ENCODE results near the gene NPVF. TPM values are rescaled to one million over a fixed set of nuclear protein-coding genes. Genes with fewer than 3 reads are reported as not detected.

Gene NPVF
- polyA plus RNA-seq, 2 donors: not detected

DNA sequence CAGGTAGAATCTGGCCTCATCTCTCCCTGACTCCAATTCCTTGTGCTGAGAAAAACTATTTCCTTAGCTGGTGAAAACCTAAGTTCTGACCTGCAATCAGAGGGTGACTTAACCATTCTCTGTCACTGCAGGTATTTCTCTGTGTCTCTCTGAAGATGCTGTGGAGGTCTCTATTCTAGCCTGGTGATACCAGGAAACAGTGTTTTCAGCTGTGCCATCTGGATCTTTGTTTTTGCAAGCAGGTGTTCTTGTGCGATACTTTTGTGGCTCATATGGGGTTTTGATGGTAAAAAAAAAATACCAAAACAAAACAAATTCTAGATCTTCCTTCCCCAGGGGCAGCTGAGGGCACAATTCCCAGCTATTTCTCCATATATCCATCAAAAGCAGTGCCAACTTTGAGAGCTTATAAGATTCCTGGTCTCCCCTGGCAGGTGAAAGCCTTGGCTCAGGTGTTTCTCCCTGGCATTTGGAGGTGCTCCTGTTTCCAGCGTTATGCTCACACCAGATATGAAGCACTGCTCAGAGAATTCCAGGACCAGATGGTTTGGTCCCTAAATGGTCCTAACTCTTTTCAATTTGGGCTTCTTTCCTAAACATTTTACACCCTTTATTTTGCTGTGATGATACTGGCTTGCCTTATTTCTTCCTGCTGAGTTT is 9.9 kb upstream of the NPVF start:
- Histone ChIP-seq H3K4me3 (ENCODE audit: low read depth in 1 of 2, low read length in 2 of 2) (no peak overlapping the region), H3K36me3 (ENCODE audit: control insufficient read depth in 2 of 2, insufficient read depth in 2 of 2, low read length in 1 of 2) (no peaks in the 10 kb centered on the region), H3K4me1 (ENCODE audit: control insufficient read depth in 2 of 2, insufficient read depth in 2 of 2, low read length in 1 of 2) (no peaks in the 10 kb centered on the region), H3K27me3 (ENCODE audit: control insufficient read depth in 1 of 2, insufficient read depth in 2 of 2, low read length in 2 of 2) (no peaks in the 10 kb centered on the region), H3K27ac (ENCODE audit: low read depth in 2 of 2, low read length in 1 of 2) (no peak overlapping the region), H3K9me3 (ENCODE audit: control insufficient read depth in 2 of 2, insufficient read depth in 1 of 2, low read depth in 1 of 2, low read length in 1 of 2) (no peaks in the 10 kb centered on the region)
- WGBS, 2 donors: 60 to 65% methylated on average over 2 of the region's 2 CpGs

DNA sequence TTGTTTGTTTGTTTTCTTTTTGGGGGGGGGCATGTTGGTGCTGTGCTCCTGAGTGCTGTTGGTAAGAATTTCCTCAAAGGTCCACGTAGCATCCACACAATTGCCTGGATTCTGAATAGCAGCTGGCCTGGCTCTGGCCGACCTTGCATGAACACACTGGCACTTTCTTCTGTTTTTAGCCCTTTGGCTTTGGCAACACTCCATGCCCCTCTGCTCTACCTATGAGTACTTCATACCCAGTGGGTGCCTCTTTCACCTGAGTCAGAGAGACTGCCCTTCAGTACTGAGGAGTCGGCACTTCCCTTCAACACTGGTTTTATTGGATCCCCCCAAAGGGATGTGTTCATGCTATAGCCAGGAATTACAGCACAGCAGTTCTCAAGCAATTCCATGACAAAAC is 7.2 kb upstream of the NPVF start:
- Histone ChIP-seq H3K9me3 (ENCODE audit: control insufficient read depth in 2 of 2, insufficient read depth in 1 of 2, low read depth in 1 of 2, low read length in 1 of 2) (no peaks in the 10 kb centered on the region), H3K4me3 (ENCODE audit: low read depth in 1 of 2, low read length in 2 of 2) (no peak overlapping the region), H3K4me1 (ENCODE audit: control insufficient read depth in 2 of 2, insufficient read depth in 2 of 2, low read length in 1 of 2) (no peaks in the 10 kb centered on the region), H3K27ac (ENCODE audit: low read depth in 2 of 2, low read length in 1 of 2) (no peak overlapping the region), H3K36me3 (ENCODE audit: control insufficient read depth in 2 of 2, insufficient read depth in 2 of 2, low read length in 1 of 2) (no peaks in the 10 kb centered on the region), H3K27me3 (ENCODE audit: control insufficient read depth in 1 of 2, insufficient read depth in 2 of 2, low read length in 2 of 2) (no peaks in the 10 kb centered on the region)
- 90 to 92% methylated on average over 3 of the region's 3 CpGs for WGBS, 2 donors

DNA sequence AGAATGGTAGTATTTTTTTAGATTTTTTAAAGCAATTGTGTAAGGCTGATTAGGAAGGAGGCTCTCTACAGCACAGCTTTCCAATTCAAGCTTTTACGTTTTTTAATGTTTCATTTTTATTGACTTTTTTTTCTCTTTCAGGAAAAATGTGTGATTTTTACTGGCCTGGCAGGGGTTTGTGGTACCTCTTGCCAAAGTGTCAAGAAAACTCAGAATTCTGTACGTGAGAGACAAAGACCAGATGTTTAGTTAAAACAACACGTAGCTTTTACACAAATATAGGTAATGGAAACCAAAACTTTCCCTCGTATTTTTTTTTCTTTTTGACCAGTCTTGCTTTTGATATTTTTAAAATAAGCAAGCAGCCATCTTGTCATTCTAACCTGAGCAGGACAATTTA is 6.0 kb upstream of the NPVF start:
- no peak overlapping the region for H3K4me3 ChIP-seq (ENCODE audit: low read depth in 1 of 2, low read length in 2 of 2)
- WGBS, 2 donors: 58 to 59% methylated on average over 4 of the region's 4 CpGs
- no peaks in the 10 kb centered on the region for H3K27me3 ChIP-seq (ENCODE audit: control insufficient read depth in 1 of 2, insufficient read depth in 2 of 2, low read length in 2 of 2)

DNA sequence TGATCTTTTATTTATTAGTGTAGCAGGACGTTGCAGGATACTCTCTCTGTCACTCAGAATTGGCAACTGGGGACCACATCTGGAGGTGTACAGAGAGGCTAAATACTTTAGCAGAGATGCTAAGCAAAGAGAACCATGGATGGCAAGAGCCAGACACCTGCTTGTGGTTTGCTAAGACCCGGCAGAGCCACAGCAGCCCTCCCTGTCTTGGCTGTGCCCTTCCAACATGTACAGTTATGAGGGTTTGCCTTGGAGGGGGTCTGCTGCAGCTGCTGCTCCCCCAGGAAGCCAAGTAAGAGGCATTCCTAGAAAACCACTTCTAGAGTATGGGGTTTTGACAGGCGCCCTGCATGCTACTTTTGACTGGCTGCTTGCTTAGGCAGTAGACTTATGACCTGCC is 5.1 kb downstream of the NPVF start:
- H3K27ac ChIP-seq (ENCODE audit: low read depth in 2 of 2, low read length in 1 of 2): no peak overlapping the region
- no peaks in the 10 kb centered on the region for H3K4me1 ChIP-seq (ENCODE audit: control insufficient read depth in 2 of 2, insufficient read depth in 2 of 2, low read length in 1 of 2)
- H3K27me3 ChIP-seq (ENCODE audit: control insufficient read depth in 1 of 2, insufficient read depth in 2 of 2, low read length in 2 of 2): peaks cover 0 to 2% of the 10 kb centered on the region in 2 donors
- 66 to 68% methylated on average over 3 of the region's 3 CpGs for WGBS, 2 donors
- no peaks in the 10 kb centered on the region for H3K9me3 ChIP-seq (ENCODE audit: control insufficient read depth in 2 of 2, insufficient read depth in 1 of 2, low read depth in 1 of 2, low read length in 1 of 2)
- H3K36me3 ChIP-seq (ENCODE audit: control insufficient read depth in 2 of 2, insufficient read depth in 2 of 2, low read length in 1 of 2): no peaks in the 10 kb centered on the region
- H3K4me3 ChIP-seq (ENCODE audit: low read depth in 1 of 2, low read length in 2 of 2): no peak overlapping the region

More for the DNA sequence above, 6.0 kb upstream of the NPVF start:
- H3K4me1 ChIP-seq (ENCODE audit: control insufficient read depth in 2 of 2, insufficient read depth in 2 of 2, low read length in 1 of 2): no peaks in the 10 kb centered on the region
- no peaks in the 10 kb centered on the region for H3K9me3 ChIP-seq (ENCODE audit: control insufficient read depth in 2 of 2, insufficient read depth in 1 of 2, low read depth in 1 of 2, low read length in 1 of 2)
- no peaks in the 10 kb centered on the region for H3K36me3 ChIP-seq (ENCODE audit: control insufficient read depth in 2 of 2, insufficient read depth in 2 of 2, low read length in 1 of 2)
- no peak overlapping the region for H3K27ac ChIP-seq (ENCODE audit: low read depth in 2 of 2, low read length in 1 of 2)

DNA sequence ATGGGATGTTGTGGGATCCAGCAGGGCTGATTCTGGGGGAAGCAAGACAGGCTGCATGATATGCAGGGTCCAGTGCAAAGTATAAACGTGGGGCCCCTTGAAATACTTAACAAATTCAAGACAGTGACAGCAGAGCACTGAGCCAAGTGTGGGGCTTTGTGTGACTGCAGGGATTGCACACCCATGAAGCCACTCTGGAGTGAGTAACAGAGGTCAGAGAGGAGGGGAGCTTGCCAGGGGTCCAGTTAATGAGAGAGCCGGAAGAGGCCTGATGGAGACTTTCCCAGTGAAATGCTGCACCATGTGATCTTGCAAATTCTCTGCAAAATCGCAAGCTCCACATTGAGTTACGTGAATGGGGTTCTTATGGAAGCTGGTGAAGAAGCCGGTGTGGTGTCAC is 5.6 kb downstream of the NPVF start:
- WGBS, 2 donors: 85 to 88% methylated on average over 5 of the region's 5 CpGs
- Histone ChIP-seq H3K9me3 (ENCODE audit: control insufficient read depth in 2 of 2, insufficient read depth in 1 of 2, low read depth in 1 of 2, low read length in 1 of 2) (no peaks in the 10 kb centered on the region), H3K4me1 (ENCODE audit: control insufficient read depth in 2 of 2, insufficient read depth in 2 of 2, low read length in 1 of 2) (no peaks in the 10 kb centered on the region), H3K27ac (ENCODE audit: low read depth in 2 of 2, low read length in 1 of 2) (no peak overlapping the region), H3K27me3 (ENCODE audit: control insufficient read depth in 1 of 2, insufficient read depth in 2 of 2, low read length in 2 of 2) (peaks cover 0 to 2% of the 10 kb centered on the region in 2 donors), H3K36me3 (ENCODE audit: control insufficient read depth in 2 of 2, insufficient read depth in 2 of 2, low read length in 1 of 2) (no peaks in the 10 kb centered on the region), H3K4me3 (ENCODE audit: low read depth in 1 of 2, low read length in 2 of 2) (no peak overlapping the region)

DNA sequence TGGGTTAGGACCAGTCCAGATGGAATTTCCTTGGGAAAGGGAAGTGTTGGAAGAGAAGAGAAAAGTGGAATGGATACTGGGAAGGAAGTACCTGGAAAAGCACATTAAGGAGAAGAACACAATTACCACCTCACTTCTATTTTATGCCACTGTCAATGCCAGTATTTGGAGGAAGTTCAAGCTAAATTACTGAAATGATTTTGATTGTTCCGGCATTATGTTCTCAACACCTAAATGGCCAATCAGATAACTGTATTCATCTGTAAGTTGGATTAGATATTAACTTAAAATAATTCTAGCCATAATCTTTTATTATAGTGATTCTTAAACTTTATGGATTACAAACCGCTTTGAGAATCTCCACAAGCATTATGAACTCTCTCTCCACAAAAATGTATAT is 7.3 kb downstream of the NPVF start:
- H3K27ac ChIP-seq (ENCODE audit: low read depth in 2 of 2, low read length in 1 of 2): no peak overlapping the region
- no peaks in the 10 kb centered on the region for H3K27me3 ChIP-seq (ENCODE audit: control insufficient read depth in 1 of 2, insufficient read depth in 2 of 2, low read length in 2 of 2)
- H3K36me3 ChIP-seq (ENCODE audit: control insufficient read depth in 2 of 2, insufficient read depth in 2 of 2, low read length in 1 of 2): no peaks in the 10 kb centered on the region
- no peaks in the 10 kb centered on the region for H3K9me3 ChIP-seq (ENCODE audit: control insufficient read depth in 2 of 2, insufficient read depth in 1 of 2, low read depth in 1 of 2, low read length in 1 of 2)
- 84 to 95% methylated on average over 2 of the region's 2 CpGs for whole genome bisulfite sequencing, 2 donors
- no peaks in the 10 kb centered on the region for H3K4me1 ChIP-seq (ENCODE audit: control insufficient read depth in 2 of 2, insufficient read depth in 2 of 2, low read length in 1 of 2)
- H3K4me3 ChIP-seq (ENCODE audit: low read depth in 1 of 2, low read length in 2 of 2): no peak overlapping the region

DNA sequence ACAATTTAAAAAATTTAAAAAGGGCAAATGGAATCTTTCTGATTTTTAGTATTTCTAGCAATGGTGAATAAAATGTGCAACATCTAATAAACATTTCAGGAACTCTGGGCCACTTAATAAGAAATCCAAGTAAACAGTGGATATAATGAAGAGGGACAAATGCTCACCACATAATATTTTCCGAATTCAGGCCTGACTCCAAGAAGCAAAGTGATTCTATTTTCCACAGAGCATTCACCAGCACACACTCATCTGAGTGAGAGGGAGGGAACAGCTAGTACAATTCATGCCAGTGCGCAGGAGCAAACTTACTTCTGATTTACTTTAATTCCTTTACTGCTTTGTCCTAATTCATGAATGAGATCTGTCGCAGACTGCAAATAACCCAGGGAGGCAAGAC is 10.1 kb downstream of the NPVF start:
- WGBS, 2 donors: 85 to 87% methylated on average over 3 of the region's 3 CpGs
- Histone ChIP-seq H3K36me3 (ENCODE audit: control insufficient read depth in 2 of 2, insufficient read depth in 2 of 2, low read length in 1 of 2) (no peaks in the 10 kb centered on the region), H3K4me1 (ENCODE audit: control insufficient read depth in 2 of 2, insufficient read depth in 2 of 2, low read length in 1 of 2) (no peaks in the 10 kb centered on the region), H3K4me3 (ENCODE audit: low read depth in 1 of 2, low read length in 2 of 2) (no peak overlapping the region), H3K27me3 (ENCODE audit: control insufficient read depth in 1 of 2, insufficient read depth in 2 of 2, low read length in 2 of 2) (no peaks in the 10 kb centered on the region), H3K9me3 (ENCODE audit: control insufficient read depth in 2 of 2, insufficient read depth in 1 of 2, low read depth in 1 of 2, low read length in 1 of 2) (no peaks in the 10 kb centered on the region), H3K27ac (ENCODE audit: low read depth in 2 of 2, low read length in 1 of 2) (no peak overlapping the region)

DNA sequence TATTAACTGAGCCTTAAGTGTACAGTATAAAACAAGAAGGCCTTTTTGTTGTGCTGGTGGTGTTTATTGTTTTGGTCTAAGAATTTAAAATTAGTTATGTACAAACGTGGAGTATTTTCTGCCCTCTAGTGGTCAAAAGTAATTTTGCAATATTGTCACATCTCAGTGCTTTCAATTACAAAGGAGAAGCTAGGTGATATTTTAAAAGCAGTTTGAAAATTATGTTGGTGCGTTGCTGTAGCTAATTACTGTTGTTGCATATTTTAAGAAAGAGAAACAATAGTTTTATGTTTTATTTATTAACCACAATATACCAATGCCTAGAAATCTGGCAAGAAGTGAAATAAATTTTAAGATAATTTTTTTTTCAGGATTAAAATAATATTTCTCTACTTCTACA is 11.4 kb downstream of the NPVF start:
- no peaks in the 10 kb centered on the region for H3K27me3 ChIP-seq (ENCODE audit: control insufficient read depth in 1 of 2, insufficient read depth in 2 of 2, low read length in 2 of 2)
- no peak overlapping the region for H3K27ac ChIP-seq (ENCODE audit: low read depth in 2 of 2, low read length in 1 of 2)
- no peaks in the 10 kb centered on the region for H3K4me1 ChIP-seq (ENCODE audit: control insufficient read depth in 2 of 2, insufficient read depth in 2 of 2, low read length in 1 of 2)
- 4 to 7% methylated on average over 2 of the region's 2 CpGs for WGBS, 2 donors
- no peaks in the 10 kb centered on the region for H3K9me3 ChIP-seq (ENCODE audit: control insufficient read depth in 2 of 2, insufficient read depth in 1 of 2, low read depth in 1 of 2, low read length in 1 of 2)
- no peak overlapping the region for H3K4me3 ChIP-seq (ENCODE audit: low read depth in 1 of 2, low read length in 2 of 2)
- no peaks in the 10 kb centered on the region for H3K36me3 ChIP-seq (ENCODE audit: control insufficient read depth in 2 of 2, insufficient read depth in 2 of 2, low read length in 1 of 2)

DNA sequence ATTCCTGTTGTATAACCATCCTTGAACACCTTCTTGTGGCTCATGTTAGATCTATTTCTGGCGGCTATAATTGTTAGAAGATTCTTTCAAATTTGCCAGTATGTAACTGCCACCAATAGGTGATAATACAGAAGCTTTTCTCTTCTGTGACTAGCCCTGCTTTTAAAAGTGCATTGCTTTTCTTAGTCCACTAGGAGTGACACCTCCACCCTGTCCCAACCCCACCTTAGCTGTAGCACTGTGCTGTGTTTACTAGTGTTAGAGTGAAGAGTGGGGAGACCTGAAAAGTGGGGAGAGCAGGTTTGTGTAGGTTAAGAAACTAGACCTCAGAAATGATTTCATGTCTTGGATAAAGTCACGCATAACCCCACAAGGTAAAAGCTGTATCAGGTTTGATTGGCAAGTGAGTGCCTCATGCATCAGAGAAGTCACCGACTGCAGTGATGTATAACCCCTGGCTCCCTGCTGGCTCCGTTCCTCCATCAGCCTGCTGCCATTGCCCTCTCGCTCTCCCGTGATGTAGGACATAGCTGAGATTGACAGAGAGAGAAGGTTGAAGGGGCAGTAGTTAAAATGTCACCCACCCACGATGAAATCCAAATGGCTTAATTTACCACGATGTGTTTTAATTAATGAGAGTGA is 12.5 kb downstream of the NPVF start:
- 64 to 68% methylated on average over 8 of the region's 8 CpGs for WGBS, 2 donors
- Histone ChIP-seq H3K4me3 (ENCODE audit: low read depth in 1 of 2, low read length in 2 of 2) (no peak overlapping the region), H3K27ac (ENCODE audit: low read depth in 2 of 2, low read length in 1 of 2) (no peak overlapping the region), H3K27me3 (ENCODE audit: control insufficient read depth in 1 of 2, insufficient read depth in 2 of 2, low read length in 2 of 2) (no peaks in the 10 kb centered on the region), H3K36me3 (ENCODE audit: control insufficient read depth in 2 of 2, insufficient read depth in 2 of 2, low read length in 1 of 2) (no peaks in the 10 kb centered on the region), H3K4me1 (ENCODE audit: control insufficient read depth in 2 of 2, insufficient read depth in 2 of 2, low read length in 1 of 2) (no peaks in the 10 kb centered on the region), H3K9me3 (ENCODE audit: control insufficient read depth in 2 of 2, insufficient read depth in 1 of 2, low read depth in 1 of 2, low read length in 1 of 2) (no peaks in the 10 kb centered on the region)

Data from esophagus (tissue), 2 donors.